Measurements from ENCODE around the gene GNB5.

DNA sequence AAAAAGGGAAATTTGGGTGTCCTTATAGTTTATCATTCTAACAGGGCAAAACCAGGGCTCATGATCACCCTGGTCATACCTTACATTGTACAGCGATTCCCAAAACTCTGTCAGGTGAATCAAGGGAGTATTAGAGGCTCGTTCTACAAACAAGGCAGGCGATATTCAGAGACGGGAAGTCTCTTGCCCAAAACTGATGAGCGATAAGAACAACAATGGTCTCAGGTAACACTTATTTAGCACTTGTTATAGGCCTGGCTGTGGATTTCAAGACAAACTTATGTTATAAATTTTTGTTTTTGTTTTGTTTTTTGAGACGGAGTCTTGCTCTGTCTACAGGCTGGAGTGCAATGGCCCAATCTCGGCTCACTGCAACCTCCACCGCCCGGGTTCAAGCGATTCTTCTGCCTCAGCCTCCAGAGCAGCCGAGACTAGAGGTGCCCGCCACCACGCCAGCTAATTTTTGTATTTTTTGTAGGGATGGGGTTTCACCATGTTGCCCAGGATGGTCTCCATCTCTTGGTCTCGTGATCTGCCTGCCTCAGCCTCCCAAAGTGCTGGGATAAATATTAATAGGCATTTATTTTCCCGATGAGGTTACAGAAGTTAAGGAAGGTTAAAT lies 91.4 kb downstream of the GNB5 start:
- TF ChIP-seq, protein P1, sequence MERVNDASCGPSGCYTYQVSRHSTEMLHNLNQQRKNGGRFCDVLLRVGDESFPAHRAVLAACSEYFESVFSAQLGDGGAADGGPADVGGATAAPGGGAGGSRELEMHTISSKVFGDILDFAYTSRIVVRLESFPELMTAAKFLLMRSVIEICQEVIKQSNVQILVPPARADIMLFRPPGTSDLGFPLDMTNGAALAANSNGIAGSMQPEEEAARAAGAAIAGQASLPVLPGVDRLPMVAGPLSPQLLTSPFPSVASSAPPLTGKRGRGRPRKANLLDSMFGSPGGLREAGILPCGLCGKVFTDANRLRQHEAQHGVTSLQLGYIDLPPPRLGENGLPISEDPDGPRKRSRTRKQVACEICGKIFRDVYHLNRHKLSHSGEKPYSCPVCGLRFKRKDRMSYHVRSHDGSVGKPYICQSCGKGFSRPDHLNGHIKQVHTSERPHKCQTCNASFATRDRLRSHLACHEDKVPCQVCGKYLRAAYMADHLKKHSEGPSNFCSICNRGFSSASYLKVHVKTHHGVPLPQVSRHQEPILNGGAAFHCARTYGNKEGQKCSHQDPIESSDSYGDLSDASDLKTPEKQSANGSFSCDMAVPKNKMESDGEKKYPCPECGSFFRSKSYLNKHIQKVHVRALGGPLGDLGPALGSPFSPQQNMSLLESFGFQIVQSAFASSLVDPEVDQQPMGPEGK (CRISPR knock-in tag; IDR thresholded peaks at IDR 0.05; ENCODE audit: borderline replicate concordance), result no peak
- TF ChIP-seq ZNF8 (CRISPR knock-in tag; IDR thresholded peaks at IDR 0.05) (no peak), ZNF70 (CRISPR knock-in tag; IDR thresholded peaks at IDR 0.05) (no peak), ZFP30 (CRISPR knock-in tag; IDR thresholded peaks at IDR 0.05) (no peak)

All from SK-N-SH treated with all-trans-retinoic acid at 6 μM for 48 hours (cell line).